Ammon's horn (tissue), 1 donor: Measurements from ENCODE around the gene TBC1D7.

Source experiments
- DNase-seq: peaks from one replicate; pipeline ENCODE4 v3.0.0-alpha.2; 2016; ENCODE audit warnings: low spot score

TBC1D7 gene

DNA sequence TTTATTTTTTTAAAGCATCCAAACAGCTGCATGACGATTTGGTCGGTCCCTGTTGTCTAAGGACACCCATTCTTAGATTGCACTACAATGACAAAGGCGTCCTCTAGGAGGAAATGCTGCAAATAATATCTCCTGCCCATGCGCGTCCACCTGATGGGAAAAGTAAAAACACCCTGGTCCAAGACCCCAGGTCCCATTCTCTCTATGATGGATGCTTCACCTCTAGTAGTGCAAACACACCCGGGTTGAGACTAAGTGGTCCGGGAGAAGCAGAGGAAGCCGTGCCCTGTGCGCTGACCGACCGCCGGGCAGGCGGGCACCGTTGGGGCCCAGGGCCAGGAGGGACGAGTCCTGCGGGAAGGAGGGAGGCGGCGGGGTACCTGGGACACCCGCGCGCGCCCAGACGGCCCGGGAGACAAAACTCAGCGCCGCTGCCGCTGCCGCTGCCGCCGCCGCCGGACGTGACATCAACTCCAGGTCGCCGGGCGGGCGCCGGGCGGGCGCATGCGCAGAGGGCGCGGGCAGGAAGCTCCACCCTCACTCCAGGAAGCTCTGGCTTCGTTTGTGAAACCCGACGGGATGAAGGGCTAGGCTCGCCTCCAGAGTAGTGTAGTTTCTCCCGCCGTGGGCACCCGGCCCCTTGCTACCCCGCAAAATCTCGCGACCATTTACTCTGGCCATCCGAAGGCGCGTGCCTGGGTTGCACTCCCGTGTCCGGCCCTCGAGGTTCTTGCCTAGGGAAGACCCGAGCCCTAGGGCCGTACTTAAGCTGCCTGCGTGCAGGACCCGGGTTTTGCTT is at the start of gene TBC1D7:
TSS of gene TBC1D7 (minus strand) at position 462 of the 799 bp plus-strand sequence. CDS start 1,639 bp downstream, outside the sequence.
- peak; percentile 93 for DNase-seq

DNA sequence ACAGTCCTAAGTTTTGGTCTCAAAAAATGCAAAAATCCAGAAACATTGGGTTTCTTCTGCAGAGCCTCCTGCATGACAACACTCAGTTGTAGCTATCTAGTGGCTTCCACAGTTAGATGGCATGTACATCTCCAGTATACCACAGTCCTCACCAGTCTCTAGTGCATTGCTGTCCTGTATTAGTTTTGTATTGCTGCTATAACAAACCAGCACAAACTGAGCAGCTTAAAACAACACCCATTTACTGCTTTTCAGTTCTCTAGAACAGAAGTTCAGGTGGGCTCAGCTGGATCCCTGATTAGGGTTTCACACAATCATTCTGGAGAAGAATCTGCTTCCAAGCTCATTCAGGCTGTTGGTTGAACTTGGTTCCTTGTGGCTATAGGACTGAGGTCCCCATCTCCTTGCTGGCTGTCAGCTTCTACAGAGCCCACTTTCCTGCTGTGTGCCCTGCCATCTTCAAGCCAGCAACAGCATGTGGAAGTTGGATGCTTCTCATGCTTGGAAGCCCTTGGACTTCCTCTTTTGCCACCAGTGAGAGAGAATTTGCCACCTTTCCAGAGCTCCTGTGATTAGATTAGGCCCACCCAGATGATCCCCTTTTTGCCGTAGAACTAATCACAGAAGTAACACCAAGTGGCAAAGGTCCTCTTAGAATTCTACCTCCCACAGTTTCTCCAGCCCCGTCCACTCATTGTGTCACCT is 48.9 kb upstream of the TBC1D7 start:
- DNase-seq = no peak

DNA sequence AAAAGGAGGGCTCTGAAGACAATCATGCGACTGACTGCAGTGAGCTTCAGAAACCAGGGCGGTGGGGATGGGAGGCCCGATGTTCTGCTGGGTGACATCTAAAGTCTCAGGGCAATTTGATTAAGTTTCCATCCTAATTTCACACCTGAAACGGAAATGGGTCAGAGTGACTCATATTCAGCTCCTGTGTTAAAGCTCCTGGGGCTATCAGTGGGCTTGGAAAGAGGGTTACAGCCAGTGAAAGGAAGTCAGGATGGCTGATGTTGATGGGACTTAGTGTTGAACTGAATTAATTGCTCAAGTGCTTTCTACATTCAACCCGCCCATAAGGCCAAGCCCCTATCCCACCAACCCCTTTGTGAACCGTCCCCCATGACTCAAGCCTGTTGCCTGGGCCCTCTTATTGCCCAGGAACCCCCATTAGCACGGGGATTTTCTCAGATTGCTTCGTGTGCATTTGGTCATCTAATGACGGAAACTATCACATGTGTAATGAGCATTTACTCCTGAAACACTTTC is 47.1 kb upstream of the TBC1D7 start:
- no peak for DNase-seq

DNA sequence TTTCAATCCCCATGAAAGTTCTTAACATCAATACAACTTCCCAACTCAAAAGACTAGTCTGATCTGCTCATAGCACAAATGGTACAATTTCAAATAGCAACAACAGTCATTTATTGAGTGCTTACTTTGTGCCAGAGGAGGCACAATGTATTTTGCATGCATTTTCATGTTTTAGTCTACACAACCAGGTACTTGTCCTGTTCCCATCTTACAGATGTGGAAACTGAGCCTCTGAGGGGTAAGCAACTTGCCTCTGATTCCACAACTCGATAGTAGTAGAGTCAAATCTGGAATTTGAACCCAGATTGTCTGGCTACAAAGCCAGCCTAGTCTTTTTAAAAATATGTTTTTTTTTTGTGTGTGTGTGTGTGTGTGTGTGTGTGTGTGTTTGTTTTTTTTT is 45.6 kb upstream of the TBC1D7 start:
- DNase-seq = no peak

DNA sequence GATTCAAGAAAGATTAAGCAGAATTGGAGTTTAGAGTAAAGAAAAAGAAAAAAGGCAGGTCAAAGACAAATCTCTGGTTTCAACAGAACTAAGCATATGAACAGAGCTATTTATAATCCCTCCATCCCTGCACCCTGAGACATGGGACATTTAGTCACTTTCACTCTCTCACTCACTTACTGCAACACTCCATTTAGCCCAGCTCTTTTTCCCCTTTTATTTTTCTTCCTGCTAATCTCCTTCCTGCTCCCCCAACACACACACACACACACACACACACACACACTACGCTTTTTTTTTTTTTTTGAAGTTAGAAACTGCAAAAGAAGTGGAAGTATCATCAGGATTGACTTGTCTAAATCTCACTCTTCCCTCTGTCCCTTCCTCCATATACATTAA is 45.1 kb upstream of the TBC1D7 start:
- no peak for DNase-seq

DNA sequence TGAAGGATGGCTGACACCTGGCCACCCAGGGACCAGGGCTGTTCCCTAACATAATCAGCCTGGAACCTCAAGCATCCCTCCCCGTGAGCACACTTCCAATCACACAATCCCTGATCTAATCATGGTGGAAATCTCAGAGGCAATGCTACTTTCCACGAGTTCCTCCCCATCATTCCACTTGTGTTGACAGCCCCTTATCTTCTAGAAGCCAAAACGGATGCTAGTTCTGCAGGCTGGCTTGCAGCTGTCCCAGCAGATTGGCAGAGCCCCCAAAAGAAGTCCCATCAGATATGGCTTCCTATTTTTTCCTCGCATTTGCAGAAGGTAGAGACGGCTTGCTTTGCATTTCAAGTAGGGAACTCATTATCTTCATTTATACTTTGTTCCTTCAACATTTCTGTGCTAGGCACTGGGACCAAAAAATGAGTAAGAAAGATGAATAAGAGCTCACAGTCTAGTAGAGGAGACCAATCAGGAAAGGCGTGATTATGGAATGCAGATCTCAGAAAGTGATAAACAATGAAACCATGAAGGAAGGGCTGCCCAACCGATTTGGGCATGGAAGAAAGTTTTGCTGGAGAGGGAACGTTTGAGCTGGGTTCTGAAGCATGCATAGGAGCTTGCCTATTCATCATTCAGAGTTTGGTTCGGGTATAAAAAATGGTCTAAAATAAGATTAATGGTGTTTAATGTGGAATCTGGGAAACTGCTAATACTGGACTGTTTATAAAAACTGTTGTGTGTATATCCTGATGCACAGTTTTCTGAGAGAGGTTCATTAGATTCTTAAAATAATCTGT is 44.6 kb upstream of the TBC1D7 start:
- no peak for DNase-seq

DNA sequence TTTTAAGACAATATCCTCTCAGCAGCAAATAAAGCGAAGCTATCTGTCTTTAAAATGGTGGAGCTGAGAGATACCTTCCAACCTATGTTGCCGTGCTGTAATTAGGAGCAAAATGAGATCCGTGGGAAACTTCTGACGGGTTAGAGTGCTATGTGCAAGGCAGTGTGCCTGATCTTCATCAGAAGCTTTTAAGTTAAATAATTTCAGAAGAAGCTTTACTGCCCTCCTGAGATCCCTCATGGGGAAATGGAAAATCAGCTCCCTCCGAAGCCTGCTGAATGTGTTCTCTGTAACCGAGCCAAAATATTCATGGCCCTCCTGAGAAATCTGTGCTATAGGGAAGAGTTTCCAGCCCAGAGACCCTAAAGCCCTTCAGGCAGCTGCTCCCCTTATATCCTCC is 43.7 kb upstream of the TBC1D7 start:
- DNase-seq = no peak

DNA sequence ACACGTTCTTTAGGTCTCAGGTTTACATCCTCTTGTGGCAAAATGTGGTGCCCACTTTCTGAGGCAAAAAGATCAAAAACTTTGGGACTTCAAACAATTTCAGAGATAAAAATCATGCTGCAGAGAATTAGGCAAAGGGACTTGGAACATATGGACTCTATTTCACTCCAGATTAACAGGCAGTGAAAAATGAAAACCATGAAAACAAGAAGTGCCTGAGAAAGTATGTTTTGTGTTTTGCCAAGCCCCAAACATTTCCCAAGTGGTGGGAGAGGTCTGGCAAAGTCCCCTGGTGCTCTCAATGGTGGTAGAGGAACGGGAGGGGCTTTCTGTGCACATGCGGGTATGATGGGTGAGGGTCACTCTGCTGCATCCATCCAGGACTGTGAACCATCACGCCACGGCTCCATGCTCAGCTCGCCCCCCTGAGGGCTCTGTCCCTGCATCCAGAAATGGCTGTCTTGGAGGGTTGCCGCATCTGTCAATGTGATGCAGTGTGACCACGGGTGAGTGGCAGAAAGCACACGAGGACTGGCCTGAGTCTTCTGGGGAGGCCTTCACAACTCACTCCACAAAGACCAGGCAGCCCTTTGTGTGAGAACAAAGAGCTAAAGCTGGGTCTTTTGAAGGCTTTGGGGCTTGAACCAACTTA is 43.2 kb upstream of the TBC1D7 start:
- no peak for DNase-seq

DNA sequence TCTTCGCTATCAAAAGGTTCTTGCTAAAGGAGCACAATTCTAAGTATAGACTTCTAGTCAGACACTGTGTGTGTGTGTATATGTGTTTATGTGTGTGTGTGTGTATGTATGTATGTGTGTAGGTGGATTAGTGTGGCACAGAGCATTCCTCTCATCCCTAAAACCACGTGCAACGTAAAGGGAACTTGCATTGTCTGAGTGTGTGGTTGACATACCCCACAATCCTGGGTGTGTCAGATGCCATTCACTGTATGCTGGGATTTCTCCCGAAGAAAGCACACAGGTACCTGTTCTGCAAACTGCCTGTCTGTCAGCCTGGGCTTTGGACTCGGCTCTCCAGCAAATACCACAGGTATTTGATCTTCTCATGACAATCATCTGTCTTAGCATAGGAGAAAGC is 42.3 kb upstream of the TBC1D7 start:
- DNase-seq = no peak

DNA sequence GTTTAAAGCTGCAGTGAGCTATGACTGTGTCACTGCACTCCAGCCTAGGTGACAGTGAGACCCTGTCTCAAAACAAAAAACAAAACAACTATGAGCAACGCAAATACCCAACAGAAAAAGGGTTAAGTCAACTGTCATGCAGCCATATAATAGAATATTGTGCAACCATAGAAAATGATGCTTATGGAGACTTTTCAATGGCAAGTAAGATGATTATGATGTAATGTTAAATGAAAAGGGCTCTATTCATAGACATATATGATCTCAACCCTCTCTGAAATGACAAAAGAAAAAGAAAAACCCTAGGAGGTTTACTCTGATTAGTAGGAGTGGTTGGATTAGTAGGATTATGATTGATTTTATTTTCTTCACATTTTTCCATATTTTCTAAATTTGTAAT is 41.3 kb upstream of the TBC1D7 start:
- DNase-seq = no peak

DNA sequence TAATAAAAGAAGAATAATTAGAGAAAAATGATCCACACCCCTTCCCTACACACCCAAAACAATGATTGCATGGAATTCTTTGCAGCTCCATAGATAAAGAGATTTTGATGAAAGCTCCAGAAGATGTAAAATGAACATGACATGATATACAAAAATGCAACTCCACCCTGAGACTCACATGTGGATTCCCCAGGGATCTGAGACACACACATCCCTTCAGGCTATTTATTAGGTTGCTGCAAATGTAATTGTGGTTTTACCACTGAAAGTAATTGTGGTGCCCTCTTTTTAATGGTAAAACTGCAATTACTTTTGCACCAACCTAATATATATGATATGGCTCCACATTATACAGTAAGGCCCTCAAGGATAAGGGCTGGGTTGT is 40.4 kb upstream of the TBC1D7 start:
- DNase-seq = no peak

DNA sequence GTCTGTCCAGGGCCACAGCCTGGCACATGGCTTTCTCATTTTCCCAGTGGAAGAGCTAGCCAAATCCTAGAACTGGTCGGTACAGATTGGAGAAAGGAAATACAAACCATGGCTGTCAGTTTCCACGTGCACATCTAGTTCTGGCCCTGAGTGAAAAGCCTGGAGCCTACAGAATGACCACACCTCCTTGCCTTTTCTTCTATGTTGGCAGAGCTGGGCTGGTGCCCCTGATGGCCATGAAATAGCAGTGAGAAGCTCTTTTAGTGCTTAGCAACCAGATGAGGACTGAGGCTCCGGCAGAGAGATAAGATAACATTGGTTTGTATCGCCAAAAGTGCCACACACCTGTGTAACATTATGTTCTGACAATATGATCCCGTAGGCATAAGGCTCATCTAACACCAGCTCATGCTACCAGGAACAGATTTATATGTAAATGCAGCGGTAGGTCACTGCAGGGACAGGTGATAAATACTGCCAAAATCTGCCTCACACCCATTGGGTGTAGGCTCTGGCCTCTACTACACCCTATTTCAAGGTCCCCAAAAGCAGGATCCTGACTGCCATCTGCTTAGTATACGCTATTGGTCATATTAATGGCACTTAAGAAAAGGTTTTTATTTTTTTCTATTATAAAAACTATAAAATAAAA is 39.9 kb upstream of the TBC1D7 start:
- no peak for DNase-seq

DNA sequence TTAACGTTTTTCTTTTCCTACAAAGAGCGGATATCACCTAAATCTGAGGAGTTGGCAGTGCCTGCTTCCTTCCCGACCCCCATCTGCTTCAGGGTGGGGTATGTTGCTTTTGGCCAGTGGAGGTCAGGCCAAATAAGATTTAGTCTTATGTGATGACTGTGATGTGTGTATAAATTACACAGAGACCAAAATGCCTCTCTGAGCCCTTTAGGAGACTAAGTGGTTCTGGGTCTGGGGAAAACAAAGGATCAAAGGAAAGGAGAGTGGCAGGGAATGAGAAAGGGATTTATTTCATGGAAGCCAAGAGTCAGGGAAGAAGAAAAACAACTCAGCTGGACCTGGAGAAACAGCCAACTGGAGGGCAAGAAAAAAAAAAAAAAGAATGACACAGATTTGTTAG is 39.1 kb upstream of the TBC1D7 start:
- DNase-seq = no peak

DNA sequence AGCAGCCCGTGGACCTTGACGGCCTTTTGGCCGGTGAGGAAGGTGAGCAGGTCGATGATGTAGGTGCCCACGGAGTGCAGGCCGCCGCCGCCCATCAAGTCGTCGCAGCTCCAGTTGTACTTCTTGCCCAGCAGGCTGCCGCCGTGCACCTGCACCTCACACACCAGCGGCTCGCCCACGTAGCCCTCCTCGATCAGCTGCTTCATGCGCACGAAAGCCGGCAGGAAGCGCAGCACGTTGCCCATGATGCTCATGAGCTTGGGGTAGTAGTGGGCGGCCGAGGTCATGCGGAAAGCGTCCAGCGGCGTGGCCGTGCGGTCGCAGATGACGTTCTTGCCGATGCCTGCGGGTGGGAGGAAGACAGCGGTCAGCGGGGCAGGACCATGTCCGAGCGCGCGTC is 37.0 kb upstream of the TBC1D7 start:
- no peak for DNase-seq

DNA sequence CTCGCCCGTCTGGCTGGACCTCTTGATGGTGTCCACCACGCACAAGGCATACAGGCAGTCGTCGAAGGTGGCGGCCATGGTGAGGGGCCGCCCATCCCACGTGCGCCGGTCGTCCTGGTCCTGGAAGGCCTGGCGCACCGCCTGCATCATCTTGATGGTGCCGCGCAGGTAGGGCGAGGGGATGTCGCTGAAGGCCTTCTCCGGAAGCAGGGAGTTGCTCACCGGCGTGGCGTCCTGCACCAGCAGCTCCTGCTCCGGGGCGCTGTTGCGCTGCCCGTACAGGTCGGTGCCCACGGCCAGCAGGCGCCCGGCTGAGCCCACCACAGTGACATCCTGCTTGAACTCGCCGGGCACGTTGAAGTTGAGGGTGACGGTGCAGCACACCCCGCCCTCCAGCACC is 36.5 kb upstream of the TBC1D7 start:
- no peak for DNase-seq

DNA sequence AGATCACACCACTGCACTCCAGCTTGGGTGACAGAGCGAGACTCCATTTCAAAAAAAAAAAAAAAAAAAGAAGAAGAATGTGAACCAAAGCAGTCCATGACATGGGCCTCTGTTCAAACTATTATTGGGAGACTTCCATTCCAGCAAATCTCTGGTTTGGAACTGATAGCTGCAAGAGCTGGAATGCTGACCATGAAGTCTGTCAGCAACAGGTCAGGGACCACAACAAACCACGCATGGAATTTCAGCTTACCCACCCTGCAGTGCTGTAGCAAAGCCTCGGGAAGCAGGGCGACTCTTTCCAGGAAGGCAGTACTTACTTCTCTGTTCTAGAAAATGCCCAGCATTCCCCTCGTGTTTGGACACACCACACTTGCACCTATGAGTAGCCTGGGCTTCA is 34.1 kb upstream of the TBC1D7 start:
- no peak for DNase-seq

DNA sequence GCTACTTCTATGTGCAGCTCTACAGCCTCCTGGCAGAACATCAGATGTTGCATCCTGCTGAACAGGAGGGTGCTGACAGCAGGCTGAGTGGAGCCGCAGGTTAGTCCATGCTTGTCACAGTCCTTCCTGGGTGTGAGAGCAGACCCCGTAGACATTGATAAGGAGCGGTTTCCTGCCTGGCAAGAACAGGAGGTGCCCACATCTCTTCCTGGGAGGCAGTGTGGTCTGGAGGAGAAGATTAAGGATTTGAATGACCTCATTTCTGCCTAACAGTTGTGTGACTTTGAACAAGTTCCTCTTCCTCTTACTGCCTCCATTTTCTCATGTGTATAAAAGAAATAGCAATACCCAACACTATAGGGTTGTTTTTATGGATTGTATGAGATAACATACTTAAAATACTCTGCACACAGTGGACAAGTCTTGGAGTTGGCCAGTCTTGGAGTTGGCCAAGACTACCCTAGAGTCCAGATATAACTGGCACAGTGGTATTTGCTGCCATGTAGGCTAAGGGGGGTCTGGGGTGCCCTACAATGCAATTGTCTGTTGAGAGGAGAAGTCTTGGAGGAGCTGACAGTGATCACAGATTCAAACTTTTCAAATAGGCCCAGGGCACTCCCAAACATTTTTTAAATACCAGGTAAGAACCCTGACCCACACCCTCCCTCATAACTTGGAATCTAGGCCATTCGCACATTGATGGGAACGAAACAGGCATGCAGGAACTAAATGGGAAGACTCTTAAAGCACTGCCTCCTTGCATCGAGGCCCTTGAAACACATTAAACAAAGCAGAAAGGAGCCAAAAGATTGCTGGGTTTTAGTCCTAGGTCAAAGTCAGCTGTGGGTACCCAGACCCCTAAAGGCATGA is 32.6 kb upstream of the TBC1D7 start:
- no peak for DNase-seq

DNA sequence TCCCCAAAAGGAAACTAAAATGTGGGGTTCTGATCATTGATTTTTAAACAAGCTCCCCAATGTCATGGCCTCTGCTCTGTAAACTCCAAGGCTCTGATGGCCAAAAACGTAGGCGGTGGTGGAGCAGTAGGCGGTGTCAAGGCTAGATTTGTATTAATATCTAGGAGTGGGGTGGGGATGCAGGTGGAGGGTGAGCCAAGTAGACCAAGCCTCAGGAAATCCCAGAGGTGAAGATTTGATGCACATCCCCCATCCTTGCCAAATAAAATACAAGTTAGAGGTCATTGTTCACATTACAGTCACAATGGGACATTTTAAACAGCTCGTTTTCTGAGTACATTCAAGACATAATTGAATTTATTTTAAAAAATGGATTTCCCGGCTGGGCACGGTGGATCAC is 30.9 kb upstream of the TBC1D7 start:
- DNase-seq = no peak

DNA sequence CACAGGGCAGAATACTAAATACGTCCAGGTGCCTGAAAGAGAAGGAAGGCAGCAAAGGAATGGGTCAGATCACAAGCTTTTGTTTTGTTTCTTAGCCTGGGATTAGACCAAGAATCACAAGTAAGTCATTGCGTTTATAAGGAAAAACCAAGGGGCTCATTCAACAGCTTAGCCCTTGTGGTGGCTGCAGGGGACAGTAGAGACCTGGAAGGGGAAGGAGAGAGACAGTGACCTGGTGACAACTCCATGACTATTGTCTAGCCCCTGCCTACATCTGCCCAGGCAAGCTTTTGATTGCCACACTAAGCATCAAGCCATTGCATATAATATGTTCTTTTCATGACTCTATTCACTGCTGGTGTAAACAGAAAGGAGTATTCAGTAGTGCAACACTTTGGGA is 30.2 kb upstream of the TBC1D7 start:
- no peak for DNase-seq

DNA sequence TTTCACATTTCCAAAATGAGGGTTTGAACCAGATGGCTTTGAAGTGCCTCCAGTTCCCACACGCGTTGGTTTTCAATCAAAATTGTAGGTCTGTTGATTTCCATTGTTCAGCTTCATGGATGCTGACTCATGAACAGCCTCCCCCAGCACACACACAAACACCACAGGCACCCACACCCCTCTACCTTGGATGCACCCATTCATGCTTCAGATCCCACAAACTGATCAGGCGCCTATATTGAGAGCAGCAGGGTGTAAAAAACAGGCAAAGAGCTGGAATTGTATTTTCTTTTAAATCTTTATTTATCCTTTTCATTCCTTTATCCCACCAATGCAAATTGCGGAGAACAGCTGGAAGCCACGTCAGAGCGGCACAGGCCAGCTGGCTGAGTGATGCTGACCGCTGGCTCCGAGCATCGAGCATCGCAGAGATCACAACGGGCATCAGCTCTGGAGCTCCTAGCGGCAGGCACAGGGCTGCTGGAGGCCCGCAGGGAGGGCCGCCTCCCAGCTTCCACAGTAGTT is 29.3 kb upstream of the TBC1D7 start:
- DNase-seq = peak; percentile 81
